Stimulated activated CD8-positive, alpha-beta memory T cell treated with anti-CD3 and anti-CD28 coated beads, Interleukin-7, amount 100 ng/mL, for 4 hours (primary cell): ENCODE measurements around the gene SEBOX.

Experiments
- DNase-seq, 2 donors: peaks; one replicate each; pipeline ENCODE4 v3.0.0-alpha.2; 2020; ENCODE audit warnings: low read depth in 2 of 2

Gene SEBOX

DNA sequence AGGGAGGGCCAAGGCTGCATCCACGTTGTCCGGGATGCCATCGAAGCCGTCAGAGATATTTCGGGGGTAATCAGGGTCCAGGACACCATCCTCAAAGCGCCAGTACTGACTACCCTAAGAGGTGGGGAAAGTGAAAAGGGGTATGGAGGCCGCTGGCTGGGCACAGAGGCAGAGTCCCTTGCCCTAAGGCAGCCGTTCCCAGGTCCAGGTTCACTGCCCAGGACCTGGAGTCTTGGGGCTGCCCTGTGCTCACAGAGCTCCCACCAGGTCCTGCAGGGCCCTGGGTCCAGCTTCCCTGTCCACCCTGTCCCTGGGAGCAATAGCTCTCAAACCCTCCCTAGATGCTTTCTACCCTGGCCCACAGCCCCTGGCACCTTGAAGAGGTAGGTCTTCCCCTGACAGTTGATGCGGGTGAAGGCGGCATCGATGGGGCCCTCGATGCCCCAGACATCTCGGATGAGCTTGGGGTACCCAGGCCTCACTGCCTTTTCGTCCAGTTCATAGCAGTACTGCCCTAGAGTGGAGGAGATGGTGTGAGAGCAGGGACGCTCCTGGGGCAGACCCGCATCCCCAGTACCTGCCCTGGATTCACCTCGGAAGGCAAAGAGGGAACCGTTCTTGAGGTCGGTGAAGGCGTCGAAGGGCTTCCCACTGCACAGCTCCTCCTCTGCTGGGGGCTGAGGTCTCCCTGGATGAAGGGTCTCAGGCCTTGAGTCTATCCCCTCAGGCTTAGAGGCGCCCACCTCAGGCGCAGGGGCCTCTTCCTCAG lies 4.1 kb upstream of the SEBOX start:
- DNase-seq: no peak

DNA sequence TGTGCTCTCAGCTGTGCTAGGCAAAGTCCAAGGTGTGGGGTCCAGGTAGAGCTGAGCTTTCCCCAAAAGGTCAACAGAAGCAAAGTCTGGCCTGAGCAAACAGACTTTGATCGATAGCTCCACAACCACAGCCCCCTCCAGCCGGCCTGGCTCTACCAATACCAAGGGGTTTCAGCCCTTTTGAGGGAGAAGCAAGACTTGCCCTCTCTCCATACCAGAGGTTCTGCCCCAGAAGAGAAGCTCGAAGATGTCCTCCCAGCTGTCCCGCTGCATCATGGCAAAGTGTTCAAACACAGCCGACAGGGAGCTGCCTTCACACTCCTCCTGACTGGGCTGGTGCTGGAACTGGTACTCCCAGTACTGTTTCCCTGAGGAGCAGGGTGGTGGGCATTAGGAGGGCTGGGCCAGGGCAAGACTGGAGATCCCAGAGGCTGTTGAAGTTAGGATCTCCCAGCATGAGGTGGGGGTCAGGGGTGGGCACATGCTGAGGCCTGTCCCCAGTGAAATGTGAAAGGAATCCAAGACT lies 3.4 kb upstream of the SEBOX start:
- DNase-seq: no peak

DNA sequence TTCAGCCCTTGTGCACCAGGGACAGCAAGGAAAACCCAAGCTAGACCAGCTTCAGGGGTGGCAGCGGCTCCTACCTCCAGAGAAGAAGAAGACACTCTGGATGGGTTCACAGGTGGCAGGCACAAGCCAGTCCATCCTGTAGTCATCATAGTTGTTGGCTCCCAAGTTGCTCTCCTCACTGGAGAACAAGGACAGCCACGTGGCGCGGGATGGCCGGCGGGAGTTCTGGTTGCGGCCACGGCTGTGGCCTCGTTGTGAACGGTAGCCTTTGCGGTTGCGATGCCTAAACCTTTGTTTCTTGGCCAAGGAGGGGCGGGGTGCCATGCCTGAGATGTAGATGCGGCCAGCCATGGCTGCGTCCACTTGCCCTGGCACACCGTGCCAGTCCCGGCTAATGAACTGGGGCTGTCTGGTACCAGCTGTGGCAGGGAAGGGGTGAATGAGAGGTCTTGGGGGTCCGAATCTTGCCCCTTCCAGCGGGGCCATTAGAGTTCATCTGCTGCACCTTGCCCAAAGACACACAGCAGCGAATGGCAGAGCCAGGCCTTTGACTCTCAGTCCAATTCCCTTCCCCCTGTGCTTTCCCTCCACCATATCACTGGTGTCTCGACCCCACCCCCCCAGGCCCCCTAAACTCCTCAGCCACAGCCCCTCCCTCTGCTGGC lies 2.8 kb upstream of the SEBOX start:
- DNase-seq: no peak

DNA sequence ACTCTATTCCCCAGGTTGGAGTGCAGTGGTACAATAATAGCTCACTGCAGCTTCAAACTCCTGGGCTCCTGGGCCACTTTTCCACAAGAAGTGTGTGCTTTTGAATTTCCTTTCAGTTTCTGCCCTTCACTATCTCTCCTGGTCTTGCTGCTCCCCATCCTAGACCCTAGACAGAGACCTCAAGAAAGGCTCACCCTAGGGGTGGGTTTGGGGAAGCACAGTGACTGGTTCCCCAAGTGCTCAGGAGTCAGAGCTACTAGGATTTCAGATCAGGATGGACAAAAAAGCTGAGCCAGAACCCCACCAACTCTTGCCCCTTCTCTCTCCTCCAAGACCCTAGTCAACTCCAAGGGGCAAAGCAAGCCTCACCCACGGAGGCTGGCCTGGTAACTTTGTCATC lies 1.6 kb upstream of the SEBOX start:
- DNase-seq: no peak

DNA sequence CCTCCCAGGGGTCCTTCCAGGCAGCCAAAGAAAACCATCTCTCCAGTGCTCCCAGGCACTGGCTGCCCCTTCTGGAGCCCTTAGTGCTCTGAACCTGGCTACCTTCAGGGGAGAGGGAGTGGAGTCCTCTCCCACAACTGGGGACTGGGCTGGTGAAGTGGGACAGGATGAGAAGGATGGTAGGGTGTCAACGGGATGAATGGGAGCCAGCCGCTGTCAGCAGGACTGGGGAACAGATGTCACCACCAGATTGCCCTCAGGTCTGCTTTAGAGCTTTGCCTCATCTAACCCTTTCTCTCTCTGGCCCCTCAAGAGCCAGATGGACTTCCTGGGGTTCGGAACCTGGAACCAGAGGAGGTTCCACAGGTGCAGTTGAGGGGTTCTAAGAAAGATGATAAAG lies 488 bp upstream of the SEBOX start:
- no peak for DNase-seq

DNA sequence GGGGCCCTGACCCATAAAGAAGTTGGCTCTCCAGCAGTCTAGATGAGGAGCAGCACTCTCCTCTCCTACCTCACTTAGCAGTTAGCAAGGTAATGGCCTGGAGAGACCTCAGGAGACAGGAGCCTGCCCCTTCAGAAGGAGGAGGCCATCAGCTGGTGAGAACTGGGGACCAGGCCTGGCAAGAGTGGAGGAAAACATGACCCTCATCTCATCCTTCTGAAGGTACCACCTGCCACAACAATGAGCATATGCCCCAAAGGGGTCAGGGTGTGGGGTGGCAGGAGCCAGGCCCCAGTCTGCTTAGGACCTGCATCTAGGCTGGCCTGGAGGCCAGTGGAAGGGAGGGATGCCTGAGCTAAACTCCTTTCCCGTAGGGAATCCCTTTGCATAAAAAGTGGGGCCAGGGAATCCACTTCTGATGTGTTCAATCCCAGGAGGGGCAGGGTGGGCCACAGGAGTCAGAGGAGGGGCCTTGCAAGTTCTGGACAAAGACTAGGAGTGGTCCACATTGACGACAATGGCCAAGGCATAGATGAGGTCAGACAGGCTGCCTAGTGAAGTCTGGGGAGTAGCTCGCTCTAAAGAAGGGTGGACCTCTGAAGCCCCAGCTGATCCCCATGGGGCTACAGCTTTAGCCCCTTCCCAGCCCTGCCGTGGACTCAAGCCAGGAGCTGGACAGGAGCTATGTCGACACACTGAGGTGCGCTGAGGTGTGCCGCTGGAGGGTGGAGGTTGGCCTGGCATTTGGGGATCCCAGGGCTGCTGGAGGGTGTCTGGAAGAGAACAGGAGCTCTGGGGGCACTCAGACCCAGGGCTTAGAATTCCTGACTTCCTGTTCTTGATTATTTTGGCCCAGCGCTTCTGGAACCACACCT lies 986 bp downstream of the SEBOX start:
- no peak for DNase-seq

DNA sequence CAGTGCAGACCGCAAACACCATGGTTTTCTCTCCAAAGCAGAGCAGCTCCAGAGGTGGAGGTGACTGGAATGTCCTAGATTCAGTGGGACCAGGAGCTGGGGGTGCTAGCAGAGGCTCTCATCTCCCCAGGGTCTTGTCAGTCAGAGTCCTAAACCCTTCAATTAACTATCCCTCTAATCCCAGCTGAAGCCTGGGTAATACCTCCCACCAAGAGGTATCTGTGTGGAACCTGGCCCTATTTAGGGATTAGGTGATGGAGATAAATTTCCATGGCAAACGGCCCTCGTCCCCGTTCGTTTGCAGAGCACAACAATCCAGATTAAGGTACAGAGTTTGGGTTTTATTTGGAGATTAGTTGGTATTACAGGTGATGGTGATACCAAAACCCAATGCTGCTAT lies 1.8 kb downstream of the SEBOX start:
- DNase-seq: no peak

DNA sequence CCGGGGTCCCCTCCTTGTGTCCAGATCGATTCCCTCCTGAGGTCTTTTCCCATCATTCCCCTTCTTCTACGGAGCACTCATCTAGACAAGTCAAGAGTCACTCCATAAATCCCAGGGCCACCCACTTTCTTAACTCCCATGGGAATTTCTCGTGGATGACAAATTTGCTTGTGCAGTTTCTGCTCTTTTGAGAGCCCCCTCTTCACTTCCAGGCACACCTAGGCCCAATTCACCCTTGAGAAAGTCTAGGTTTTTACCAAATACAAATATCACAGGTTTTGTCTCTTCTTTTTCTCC lies 7.2 kb downstream of the SEBOX start:
- DNase-seq: no peak

DNA sequence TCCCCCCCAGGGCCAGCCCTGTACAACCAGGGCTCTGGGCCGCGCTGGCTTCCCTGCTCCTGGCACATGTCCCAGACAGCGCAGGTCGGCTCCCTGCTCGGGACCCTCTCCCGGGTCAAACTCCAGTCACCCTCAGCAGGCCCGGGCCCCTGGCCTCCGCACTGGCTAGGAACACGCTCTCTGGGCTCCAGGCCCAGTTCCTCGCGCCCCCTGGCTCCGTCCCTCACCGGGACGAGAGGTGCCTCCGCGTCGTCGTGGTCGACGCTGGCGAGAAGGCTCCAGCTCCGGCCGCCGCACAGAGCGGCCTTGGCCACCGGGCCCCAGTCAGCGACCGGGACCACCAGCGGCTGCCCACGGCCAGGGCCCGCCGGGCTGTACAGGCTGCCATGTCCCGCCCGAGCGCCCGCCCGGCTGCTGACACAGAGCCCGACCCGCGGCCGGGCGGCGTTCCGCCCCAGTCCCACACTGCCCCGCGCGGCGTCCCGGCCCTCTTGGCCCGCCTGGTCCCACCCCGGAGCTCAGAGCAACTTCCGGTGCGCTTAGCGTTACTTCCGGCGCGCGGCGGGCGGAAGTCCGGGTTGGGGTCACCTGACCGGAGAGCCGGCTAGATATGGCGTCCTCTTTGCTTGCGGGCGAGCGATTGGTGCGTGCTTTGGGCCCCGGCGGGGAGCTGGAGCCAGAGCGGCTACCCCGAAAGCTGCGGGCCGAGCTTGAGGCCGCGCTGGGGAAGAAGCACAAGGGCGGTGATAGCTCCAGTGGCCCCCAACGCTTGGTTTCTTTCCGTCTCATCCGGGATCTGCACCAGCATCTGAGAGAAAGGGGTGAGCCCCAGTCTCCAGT lies 7.7 kb downstream of the SEBOX start, which contains the start of gene POLDIP2:
Gene POLDIP2 (minus strand): TSS at position 467 of the 840 bp plus-strand sequence. CDS start 79 bp downstream, at position 388.
- peak; percentile 89 to 95 for DNase-seq

DNA sequence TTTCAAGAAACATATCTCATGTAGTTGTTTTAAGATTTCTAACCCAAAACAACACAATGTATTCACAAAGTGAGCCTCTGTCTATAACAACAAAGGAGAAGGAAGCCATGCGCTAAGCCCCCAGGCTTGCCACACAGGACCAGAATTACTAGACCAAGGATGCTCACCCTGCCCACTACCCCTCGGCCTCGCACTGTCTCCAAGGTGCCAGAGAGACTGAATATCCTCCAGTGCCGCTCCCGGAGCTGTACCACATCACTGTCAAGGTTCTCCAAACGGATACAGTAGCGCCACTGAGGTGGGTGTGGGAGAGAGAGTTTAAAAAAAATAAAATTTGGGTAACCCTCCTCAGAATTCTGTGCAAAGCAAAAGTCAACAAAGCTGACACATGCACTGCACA lies 14.7 kb downstream of the SEBOX start:
- DNase-seq: no peak

DNA sequence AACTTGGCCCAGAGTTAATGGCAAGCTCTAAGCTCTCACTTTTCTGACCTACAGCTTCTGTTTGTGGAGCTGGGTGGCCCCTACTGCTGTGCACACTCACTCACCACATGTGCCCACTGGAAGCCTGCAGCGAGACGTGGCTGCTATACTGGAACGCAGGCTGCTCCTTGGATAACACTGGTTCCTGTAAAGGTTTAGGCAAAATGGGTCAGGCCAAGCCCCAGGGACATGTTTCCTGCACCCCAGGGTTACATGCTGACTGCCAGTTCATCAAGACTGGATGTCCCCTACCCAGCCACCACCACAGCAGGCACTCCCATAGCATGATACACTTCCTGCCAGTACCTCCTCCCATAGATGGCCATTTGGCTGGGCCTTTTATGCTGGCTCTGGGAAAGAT lies 16.0 kb downstream of the SEBOX start:
- no peak for DNase-seq

DNA sequence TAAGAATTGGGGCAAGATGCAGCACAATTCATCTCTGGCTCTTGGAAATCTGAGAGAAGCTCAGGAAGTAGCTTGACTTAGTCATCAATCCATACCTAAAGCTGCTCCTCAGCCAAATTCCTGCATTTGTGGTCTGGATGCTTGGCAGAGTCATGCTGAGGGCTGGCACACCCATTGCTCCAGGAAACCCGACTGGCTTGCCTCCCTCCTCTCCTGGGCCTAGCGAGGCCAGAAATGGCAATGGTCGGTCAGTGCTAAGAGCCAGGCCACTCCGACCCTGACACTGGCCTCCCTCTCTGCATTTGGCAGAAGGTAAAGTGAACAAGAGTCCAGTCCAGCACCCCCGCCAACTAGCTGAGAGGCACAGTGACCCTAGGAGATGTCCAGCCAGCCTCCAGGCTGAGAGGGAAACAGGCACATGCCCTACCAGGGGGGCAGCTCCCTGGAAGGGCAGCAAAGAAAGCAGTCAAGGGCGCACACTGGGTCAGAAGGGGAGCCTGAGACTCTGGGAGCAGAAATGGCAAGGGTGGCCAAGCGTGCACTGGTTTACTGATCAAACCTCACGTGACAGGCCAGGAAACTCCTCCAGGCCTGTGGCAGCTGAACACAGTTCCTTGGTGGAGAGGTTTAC lies 17.6 kb downstream of the SEBOX start:
- DNase-seq: no peak

DNA sequence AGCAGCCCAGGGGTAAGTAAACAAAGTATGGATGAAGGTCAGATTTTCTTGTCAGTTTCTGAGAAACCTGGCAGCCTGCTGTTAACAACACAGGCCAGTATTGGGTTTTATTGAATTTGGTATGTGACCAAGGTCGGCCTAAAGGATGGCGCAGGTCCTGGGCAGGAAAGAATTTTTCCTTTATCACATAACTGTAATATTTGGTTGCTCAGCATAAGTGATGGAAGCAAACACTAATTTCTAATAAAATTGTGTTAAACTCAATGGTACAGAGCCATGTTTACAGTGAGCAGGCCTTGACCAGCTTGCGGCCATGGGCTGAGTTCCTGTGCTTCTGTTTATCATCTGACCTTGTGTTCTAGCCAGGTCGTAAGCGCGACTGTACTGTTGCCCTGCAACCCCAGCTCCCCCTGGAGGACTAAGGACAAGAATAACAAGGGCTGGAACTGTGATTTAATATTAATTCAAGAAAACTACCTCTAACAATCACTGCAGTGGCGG lies 18.2 kb downstream of the SEBOX start:
- no peak for DNase-seq

DNA sequence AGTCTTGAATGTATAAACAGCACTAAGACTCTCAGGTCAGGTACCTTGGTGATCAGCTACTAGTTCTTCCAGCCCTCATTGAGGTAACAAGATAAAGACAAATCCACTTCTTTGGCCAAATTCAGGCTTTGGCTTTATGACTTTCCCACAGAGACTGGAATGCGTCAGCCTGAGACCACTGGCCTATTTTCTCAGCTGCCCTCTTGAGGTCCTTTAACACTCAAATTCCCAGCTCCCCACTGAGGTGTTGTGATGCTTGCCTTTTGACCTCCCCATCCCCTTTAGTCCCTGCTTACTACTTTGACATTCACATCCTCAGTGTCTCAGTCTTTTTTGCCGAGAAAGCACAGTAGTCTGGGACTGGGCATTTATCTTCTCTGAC lies 18.8 kb downstream of the SEBOX start:
- no peak for DNase-seq

DNA sequence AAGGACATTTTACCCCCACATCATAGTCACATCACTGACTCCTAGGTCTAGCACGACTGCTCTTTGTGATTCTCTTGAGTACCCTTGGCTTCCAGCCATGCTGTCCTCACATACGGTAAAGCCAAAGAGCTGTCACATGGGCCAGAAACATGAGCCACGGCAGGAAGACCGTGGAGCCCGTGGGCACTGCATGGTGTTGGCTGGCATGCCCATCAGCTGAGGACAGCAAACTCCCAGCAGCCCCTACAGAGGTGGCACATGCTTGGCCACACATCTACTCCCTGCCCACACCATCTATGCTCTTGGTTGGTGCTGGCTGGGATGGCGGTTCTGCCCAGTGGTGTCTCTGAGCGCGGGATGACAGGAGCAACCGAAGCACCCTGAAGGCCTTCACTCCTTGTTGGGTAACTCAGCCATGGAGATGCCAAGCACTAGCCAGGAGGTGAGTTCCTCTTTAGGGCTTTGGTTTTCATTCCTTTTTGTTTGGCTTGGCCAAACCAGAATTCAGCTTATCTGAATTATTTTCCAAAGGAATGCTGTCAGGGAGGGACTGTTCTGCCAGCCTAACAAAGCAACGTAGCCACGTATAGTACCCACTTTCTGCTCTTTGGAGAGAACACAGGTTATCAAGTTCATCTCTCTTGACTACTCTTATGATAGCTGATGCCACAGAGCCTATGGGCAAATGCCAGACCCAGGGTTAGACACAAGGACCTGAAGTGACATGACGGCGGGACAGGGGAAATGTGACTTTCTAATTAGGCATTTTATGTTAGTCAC lies 19.4 kb downstream of the SEBOX start:
- DNase-seq: no peak

DNA sequence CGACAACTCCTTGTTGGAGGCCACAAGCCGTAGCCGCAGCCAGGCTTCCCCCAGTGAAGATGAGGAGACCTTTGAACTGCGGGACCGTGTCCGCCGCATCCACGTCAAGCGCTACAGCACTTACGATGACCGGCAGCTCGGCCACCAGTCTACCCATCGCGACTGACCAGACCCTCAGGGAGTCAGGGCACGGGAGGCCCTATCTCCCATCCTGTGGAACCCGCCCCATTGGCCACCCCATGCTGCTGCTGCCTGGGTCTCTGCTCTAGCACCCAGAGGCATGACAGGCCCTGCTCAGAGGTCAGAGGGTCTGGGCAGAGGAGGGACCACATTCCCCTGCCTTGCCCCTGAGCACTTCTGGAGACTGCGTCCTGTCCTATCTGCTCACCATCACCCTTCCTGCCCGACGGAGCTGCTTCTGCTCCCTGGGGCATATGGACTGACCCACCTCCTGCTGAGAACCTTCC lies 20.5 kb downstream of the SEBOX start:
- DNase-seq: no peak

DNA sequence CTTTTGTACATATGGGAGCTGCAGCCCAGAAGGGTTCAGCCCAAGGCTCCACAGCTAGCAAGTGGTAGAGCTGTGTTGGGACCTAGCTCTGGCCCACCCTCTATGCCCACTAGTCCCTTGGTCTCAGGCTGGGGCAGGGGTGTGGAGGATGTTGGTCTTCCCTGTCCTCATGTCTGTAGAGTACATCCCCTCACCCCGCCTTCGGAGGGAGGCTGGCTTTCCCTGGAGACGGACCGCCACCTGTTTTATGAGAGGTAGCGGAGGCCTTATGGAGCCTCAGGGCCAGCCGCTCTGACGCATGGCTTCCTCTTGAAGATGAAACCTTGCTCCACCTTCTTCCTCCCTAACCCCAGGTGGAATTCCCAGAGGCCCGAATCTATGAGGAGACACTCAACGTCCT lies 21.0 kb downstream of the SEBOX start:
- DNase-seq: no peak

DNA sequence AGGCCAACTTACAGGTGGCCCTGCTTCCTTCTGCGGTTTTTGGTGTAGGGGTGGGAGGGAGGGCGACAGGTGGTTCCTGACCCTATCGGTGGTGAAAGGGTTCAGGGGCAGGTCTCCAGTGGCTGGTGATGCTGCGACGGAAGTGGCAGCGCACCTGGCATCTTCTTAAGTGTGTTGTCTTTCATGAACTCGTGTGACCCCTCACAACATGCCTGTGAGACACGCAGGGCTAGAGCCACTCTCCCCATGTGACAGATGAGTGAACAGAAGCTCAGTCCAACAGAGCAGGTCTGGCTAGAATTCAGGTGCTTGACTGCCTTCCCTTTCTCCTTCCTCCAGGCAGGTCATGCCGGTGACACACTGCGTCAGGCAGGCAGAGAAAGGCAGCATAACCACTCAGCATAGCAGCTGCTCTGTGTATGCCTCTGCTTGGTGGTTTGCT lies 21.5 kb downstream of the SEBOX start:
- no peak for DNase-seq

DNA sequence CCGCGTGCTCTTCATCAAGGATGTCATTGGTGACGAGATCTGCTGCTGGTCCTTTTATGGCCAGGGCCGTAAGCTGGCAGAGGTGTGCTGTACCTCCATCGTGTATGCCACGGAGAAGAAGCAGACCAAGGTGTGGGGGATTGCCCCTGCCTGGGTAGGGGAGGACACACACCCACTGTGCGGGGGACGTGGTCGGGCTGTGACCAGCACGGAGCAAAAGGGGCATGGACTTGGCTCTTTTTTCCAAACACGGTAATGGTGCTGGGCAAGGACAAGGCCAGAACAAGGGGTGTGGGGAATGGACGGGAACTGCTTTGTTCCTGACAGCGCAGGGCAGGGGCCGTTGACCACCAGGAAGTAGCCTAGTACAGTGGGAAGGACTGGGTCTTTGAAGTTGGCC lies 22.7 kb downstream of the SEBOX start:
- no peak for DNase-seq

DNA sequence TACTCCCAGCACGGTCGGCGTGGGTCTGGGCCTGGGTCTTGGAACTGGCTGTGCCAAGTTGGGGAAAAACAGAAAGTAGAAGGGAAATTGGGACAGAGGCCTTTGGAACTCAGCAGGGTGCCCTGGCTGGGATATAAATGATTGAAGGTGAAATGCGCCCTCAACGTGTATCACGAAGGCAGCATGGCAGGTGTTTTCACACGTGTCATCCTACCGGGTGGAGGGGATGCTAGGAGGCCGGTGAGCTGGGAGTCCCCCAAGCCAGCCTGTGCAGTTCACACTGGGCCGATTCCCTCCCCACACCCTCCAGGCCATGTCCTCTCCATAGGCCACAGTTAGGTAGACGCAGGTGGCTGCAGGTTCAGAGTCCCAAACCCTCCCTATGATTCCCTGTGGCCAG lies 23.5 kb downstream of the SEBOX start:
- no peak for DNase-seq
